ENCODE measurements around the gene VPS45. TPM values are rescaled to one million over a fixed set of nuclear protein-coding genes. Genes with fewer than 3 reads are reported as not detected.
"Not testable (repeated sequence)": the region's sequence is repeated elsewhere in the genome, so short reads cannot be mapped to it uniquely, and the experiment has no call there.

VPS45 gene
- total and polyA plus RNA-seq, 2 of the 4 experiments (the other 2 are of a cell fraction): 32.4 to 33.3 TPM

DNA sequence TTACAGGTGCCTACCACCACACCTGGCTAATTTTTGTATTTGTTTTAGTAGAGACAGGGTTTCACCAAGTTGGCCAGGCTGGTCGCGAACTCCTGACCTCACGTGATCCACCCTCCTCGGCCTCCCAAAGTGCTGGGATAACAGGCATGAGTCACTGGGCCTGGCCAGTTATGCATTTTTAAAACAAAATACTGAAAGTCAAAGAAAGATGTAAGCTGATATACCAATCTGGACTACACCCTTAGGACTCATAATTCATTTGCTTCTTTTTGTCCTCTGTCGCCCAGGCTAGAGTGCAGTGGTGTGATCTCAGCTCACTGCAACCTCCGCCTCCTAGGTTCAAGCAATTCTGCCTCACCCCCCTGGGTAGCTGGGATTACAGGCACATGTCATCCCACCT, 67.8 kb downstream of the VPS45 start:
- H3K56ac ChIP-seq (ENCODE audit: extremely low read depth, insufficient read depth, low read length); H4K5ac ChIP-seq (ENCODE audit: low read depth, low read length); H2AK5ac ChIP-seq (ENCODE audit: low read depth, low read length); H3K4me2 ChIP-seq (ENCODE audit: low read depth, low read length); H3K9me1 ChIP-seq (ENCODE audit: insufficient read depth, low read length); H4K91ac ChIP-seq (ENCODE audit: insufficient read depth, low read depth, low read length); H4K8ac ChIP-seq (ENCODE audit: low read depth in 2 of 2, low read length in 2 of 2); H2BK120ac ChIP-seq (ENCODE audit: low read depth, low read length); H4K20me1 ChIP-seq (ENCODE audit: insufficient read depth, low read length); H3K14ac ChIP-seq (replicated peaks; ENCODE audit: low read depth, low read length); H3K9ac ChIP-seq (ENCODE audit: low read depth, low read length); H3K9me3 ChIP-seq (ENCODE audit: control insufficient read depth, insufficient read depth, low read length); H3K23ac ChIP-seq (ENCODE audit: low read depth, low read length); H3K4me3 ChIP-seq (ENCODE audit: insufficient read depth, low read depth, low read length); H3K27me3 ChIP-seq (ENCODE audit: control insufficient read depth, insufficient read depth, low read length); in situ Hi-C loops (cut with MboI; ENCODE audit: low sequenced_read_pairs); H3K27ac ChIP-seq (ENCODE audit: insufficient read depth, low read length); dilution Hi-C loops (cut with HindIII; ENCODE audit: low sequenced_read_pairs, unreplicated experiment); H2BK15ac ChIP-seq (ENCODE audit: low read depth, low read length); H2AK9ac ChIP-seq (replicated peaks; ENCODE audit: low read depth, low read length, poor library complexity); H2BK20ac ChIP-seq (ENCODE audit: low read depth, low read length); H3K4me1 ChIP-seq (ENCODE audit: control insufficient read depth, insufficient read depth, low read length); BruUV-seq (replicated peaks); H2AFZ ChIP-seq (replicated peaks; ENCODE audit: low read length, poor library complexity); H3K36me3 ChIP-seq (ENCODE audit: control insufficient read depth, insufficient read depth, low read length); intact Hi-C loops (cut with micrococcal nuclease); H3K18ac ChIP-seq (ENCODE audit: low read depth, low read length); H3K79me1 ChIP-seq (ENCODE audit: low read depth in 1 of 2, low read length in 2 of 2); H3K4ac ChIP-seq (ENCODE audit: low read depth, low read length); H2BK5ac ChIP-seq (ENCODE audit: low read depth, low read length, poor library complexity, severe bottlenecking); POLR2A ChIA-PET (ENCODE audit: unreplicated experiment): not testable (repeated sequence)
- TF ChIP-seq BHLHE40 (IDR thresholded peaks at IDR 0.05; ENCODE audit: low read depth, low read length): peak; percentile 91
- TF ChIP-seq, protein P1, sequence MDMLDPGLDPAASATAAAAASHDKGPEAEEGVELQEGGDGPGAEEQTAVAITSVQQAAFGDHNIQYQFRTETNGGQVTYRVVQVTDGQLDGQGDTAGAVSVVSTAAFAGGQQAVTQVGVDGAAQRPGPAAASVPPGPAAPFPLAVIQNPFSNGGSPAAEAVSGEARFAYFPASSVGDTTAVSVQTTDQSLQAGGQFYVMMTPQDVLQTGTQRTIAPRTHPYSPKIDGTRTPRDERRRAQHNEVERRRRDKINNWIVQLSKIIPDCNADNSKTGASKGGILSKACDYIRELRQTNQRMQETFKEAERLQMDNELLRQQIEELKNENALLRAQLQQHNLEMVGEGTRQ (IDR thresholded peaks at IDR 0.05; ENCODE audit: low read depth, low read length): peak; percentile 49; the same call in 1 of the 2 replicates
- peak; percentile 61 for DNase-seq
- 100% methylated on average over 2 of the region's 6 CpGs; no CpG with 5 or more reads in 1 of the 2 experiments for WGBS, 2 experiments (ENCODE audit: extremely low coverage in 2 of 2, insufficient read length in 1 of 2)
- ATAC-seq (ENCODE audit: low read depth): peak; percentile 84
- CTCF ChIA-PET: interaction anchor here (1.0 kb wide), 1 partner anchor 15 kb away, joined by 4 read pairs; the partner anchor contains the start of gene PLEKHO1
